ENCODE measurements around the gene ARL16. TPM values are rescaled to one million over a fixed set of nuclear protein-coding genes. Genes with fewer than 3 reads are reported as not detected.

The ARL16 gene
- polyA plus RNA-seq, 2 of the 4 experiments (the other 2 are of a cell fraction) = 45.2 to 53.6 TPM

DNA sequence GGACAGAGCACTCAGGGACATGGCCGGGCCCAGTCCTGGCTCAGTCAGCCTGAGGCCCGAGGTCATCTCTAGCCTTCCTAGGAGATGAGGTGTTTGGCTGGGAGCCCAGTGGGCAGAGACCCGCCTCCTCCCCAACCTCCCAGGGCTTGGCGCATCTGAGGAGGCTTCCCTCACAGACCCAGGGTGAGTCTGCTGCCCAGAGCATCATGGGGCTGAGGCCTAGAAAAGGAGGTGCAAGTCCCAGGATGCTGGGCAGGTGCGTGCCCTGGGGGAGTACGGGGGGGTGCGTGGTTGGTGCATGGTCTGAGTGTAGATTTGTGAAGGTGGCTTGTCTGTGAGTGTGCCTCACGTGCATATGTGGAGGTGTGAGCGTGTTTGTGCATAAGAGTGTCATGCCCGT, 31.9 kb downstream of the ARL16 start:
- POLR2A ChIA-PET = no interaction called here
- no peak for FAIRE-seq
- no peak overlapping the region for H3K4me3 ChIP-seq
- 45% methylated on average over 10 of the region's 10 CpGs for WGBS (ENCODE audit: missing lambda C conversion rate)
- H3K4me1 ChIP-seq = peaks cover 14% of the 10 kb centered on the region
- TF ChIP-seq, protein P1, sequence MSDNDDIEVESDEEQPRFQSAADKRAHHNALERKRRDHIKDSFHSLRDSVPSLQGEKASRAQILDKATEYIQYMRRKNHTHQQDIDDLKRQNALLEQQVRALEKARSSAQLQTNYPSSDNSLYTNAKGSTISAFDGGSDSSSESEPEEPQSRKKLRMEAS (IDR thresholded peaks at IDR 0.05) = peak; percentile 63; the same call in 1 of the 2 replicates
- no peak for TF ChIP-seq MYC (IDR thresholded peaks at IDR 0.05; ENCODE audit: borderline replicate concordance, low read length)
- TF ChIP-seq FOSB (CRISPR knock-in tag; IDR thresholded peaks at IDR 0.05) = no peak
- no peak for TF ChIP-seq EHF (CRISPR knock-in tag; IDR thresholded peaks at IDR 0.05)
- TF ChIP-seq HEYL (CRISPR knock-in tag; IDR thresholded peaks at IDR 0.05) = no peak
- CTCF ChIA-PET = no interaction called here
- DNase-seq (ENCODE audit: low read depth in 1 of 2, low spot score in 1 of 2) = peak; percentile 85 to 92
- ATAC-seq = peak; percentile 79 to 90
- H3K4me2 ChIP-seq = peak overlapping the region; percentile 56
- peak overlapping the region; percentile 68 to 84 for H3K27ac ChIP-seq
- H3K9me3 ChIP-seq = no peaks in the 10 kb centered on the region

DNA sequence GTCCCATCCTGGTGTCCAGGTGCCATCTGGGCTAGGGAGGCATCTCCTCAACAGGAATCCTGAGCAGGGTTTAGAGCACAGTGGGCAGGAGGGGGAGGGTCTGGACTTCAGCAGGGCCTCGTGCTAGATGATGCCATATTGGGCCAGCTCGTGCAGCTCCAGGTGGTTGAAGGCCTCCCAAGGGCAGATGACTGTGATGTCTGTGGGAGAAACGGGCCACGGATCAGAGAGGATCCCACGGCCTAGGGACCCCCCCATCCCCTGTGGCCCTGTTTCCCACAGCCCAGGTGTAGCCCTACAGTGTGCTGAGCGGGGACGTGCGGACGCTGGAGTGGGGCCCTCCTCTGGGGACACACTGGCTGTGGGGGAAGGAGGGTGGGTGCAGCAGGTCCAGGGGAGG, 32.6 kb downstream of the ARL16 start:
- TF ChIP-seq MYC (IDR thresholded peaks at IDR 0.05; ENCODE audit: borderline replicate concordance, low read length) = no peak
- no peak for TF ChIP-seq KDM1A (IDR thresholded peaks at IDR 0.05; ENCODE audit: low read depth)
- TF ChIP-seq, protein P2, sequence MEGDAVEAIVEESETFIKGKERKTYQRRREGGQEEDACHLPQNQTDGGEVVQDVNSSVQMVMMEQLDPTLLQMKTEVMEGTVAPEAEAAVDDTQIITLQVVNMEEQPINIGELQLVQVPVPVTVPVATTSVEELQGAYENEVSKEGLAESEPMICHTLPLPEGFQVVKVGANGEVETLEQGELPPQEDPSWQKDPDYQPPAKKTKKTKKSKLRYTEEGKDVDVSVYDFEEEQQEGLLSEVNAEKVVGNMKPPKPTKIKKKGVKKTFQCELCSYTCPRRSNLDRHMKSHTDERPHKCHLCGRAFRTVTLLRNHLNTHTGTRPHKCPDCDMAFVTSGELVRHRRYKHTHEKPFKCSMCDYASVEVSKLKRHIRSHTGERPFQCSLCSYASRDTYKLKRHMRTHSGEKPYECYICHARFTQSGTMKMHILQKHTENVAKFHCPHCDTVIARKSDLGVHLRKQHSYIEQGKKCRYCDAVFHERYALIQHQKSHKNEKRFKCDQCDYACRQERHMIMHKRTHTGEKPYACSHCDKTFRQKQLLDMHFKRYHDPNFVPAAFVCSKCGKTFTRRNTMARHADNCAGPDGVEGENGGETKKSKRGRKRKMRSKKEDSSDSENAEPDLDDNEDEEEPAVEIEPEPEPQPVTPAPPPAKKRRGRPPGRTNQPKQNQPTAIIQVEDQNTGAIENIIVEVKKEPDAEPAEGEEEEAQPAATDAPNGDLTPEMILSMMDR (IDR thresholded peaks at IDR 0.05) = no peak
- FAIRE-seq (no peak), ATAC-seq (peak; percentile 3 to 10; a peak in 4 of 6 replicates), DNase-seq (ENCODE audit: low read depth in 1 of 2, low spot score in 1 of 2) (no peak)
- Histone ChIP-seq H3K4me1 (peaks cover 14% of the 10 kb centered on the region), H3K27ac (peak overlapping the region; percentile 68 to 84), H3K4me2 (peak overlapping the region; percentile 56), H3K9me3 (no peaks in the 10 kb centered on the region), H3K4me3 (no peak overlapping the region)
- CTCF ChIA-PET = interaction anchor here (1.2 kb wide), 1 partner anchor 18 kb away, joined by 3 read pairs; no protein-coding TSS in a partner anchor
- POLR2A ChIA-PET = interaction anchor here (0.9 kb wide), 1 partner anchor 9 kb away, joined by 3 read pairs; no protein-coding TSS in a partner anchor
- 83% methylated on average over 8 of the region's 9 CpGs for WGBS (ENCODE audit: missing lambda C conversion rate)

DNA sequence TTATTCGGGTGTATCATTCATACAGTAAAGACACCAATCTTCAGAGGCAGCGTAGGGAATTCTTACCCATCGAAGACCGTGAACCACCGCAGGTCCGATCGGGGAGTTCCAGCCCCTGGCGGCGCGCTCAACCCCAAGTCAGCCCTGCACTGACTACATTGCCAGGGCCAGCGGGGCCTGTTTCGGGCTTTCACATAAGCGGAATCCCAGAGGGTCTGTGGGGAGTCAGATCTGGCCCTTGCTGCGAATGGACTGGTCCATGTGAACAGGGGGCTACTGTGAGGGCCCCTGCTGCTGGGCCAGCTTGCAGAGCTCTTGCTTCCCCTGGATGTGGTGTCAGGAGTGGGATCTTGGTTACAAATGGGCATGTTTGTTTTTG, 34.9 kb downstream of the ARL16 start:
- Histone ChIP-seq H3K4me1 (peaks cover 14% of the 10 kb centered on the region), H3K9me3 (no peaks in the 10 kb centered on the region), H3K4me3 (no peak overlapping the region), H3K27ac (no peak overlapping the region), H3K4me2 (no peak overlapping the region)
- WGBS (ENCODE audit: missing lambda C conversion rate) = 85% methylated on average over 14 of the region's 14 CpGs
- POLR2A ChIA-PET = no interaction called here
- no peak for TF ChIP-seq MAFK (IDR thresholded peaks at IDR 0.05; ENCODE audit: partially characterized antibody)
- no peak for TF ChIP-seq TFCP2L1 (CRISPR knock-in tag; IDR thresholded peaks at IDR 0.05)
- TF ChIP-seq BHLHE40 (IDR thresholded peaks at IDR 0.05; ENCODE audit: low read depth, low read length) = no peak
- TF ChIP-seq, protein P2 (IDR thresholded peaks at IDR 0.05) = no peak
- TF ChIP-seq JUNB (IDR thresholded peaks at IDR 0.05) = no peak
- DNase-seq (ENCODE audit: low read depth in 1 of 2, low spot score in 1 of 2) (no peak), ATAC-seq (no peak), FAIRE-seq (no peak)
- CTCF ChIA-PET = interaction anchor here (0.9 to 2.7 kb wide), 5 partner anchors 9 to 357 kb away, joined by 3 to 11 read pairs (median 3); no protein-coding TSS in a partner anchor

DNA sequence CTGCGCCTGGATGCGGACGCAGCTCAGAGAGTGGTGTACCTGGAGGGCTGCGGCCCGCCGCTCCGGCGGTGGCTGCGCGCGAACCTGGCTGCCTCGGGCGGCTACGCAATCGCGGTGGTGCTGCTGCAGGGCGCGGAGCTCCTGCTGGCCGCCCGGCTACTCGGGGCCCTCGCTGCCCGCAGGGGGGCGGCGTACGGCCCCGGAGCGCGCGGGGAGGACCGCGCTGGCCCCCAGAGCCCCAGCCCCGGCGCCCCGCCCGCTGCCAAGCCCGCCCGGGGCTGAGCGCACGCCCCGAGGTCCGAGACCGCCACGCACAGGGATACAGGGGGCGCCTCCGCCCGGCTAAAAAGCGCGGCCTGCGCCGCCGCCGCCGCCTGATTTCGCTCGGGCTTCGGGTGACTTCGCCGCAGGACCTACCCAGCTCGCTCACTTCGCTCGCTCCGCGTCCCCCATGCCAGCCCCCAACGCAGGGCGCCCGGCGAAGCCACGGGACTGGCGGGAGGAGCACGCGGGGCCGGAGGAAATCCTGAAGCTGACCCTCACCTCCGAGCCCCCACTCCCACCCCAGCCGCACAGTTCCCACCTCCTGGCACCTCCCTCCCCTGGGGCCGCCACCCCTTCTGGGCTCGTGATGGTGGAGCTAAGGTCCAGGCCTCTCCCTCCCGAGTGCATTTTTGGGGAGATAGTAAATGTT, 35.4 kb downstream of the ARL16 start:
- ATAC-seq = no peak
- no peak for DNase-seq (ENCODE audit: low read depth in 1 of 2, low spot score in 1 of 2)
- Histone ChIP-seq H3K9me3 (no peaks in the 10 kb centered on the region), H3K4me2 (no peak overlapping the region), H3K4me3 (no peak overlapping the region), H3K4me1 (peaks cover 14% of the 10 kb centered on the region), H3K27ac (no peak overlapping the region)
- FAIRE-seq = no peak
- 87% methylated on average over 64 of the region's 78 CpGs for WGBS (ENCODE audit: missing lambda C conversion rate)
- POLR2A ChIA-PET = no interaction called here
- CTCF ChIA-PET = interaction anchor here (0.7 to 2.7 kb wide), 5 partner anchors 10 to 357 kb away, joined by 3 to 11 read pairs (median 3); partner anchors contain the start of genes NPLOC4 and TSPAN10
- TF ChIP-seq NPAS2 (CRISPR knock-in tag; IDR thresholded peaks at IDR 0.05; ENCODE audit: borderline replicate concordance) (no peak), HEYL (CRISPR knock-in tag; IDR thresholded peaks at IDR 0.05) (no peak), SREBF2 (IDR thresholded peaks at IDR 0.05) (no peak), HDAC2 (IDR thresholded peaks at IDR 0.05) (no peak), POLR2AphosphoS2 (conservative IDR thresholded peaks at IDR 0.05; ENCODE audit: low read length) (no peak), HOXA7 (CRISPR knock-in tag; IDR thresholded peaks at IDR 0.05) (no peak), GATA3 (IDR thresholded peaks at IDR 0.05; ENCODE audit: borderline replicate concordance) (no peak), JUNB (IDR thresholded peaks at IDR 0.05) (no peak), MAFK (IDR thresholded peaks at IDR 0.05; ENCODE audit: partially characterized antibody) (no peak), FOXS1 (CRISPR knock-in tag; IDR thresholded peaks at IDR 0.05) (no peak), ZFP36 (IDR thresholded peaks at IDR 0.05; ENCODE audit: borderline replicate concordance, partially characterized antibody) (no peak), CEBPB (IDR thresholded peaks at IDR 0.05) (no peak), RARB (CRISPR knock-in tag; IDR thresholded peaks at IDR 0.05) (no peak), RAD21 (conservative IDR thresholded peaks at IDR 0.05 in 1 of 2, IDR thresholded peaks at IDR 0.05 in 1 of 2) (no peak), MYC (IDR thresholded peaks at IDR 0.05; ENCODE audit: borderline replicate concordance, low read length) (no peak)
- TF ChIP-seq, protein P3, sequence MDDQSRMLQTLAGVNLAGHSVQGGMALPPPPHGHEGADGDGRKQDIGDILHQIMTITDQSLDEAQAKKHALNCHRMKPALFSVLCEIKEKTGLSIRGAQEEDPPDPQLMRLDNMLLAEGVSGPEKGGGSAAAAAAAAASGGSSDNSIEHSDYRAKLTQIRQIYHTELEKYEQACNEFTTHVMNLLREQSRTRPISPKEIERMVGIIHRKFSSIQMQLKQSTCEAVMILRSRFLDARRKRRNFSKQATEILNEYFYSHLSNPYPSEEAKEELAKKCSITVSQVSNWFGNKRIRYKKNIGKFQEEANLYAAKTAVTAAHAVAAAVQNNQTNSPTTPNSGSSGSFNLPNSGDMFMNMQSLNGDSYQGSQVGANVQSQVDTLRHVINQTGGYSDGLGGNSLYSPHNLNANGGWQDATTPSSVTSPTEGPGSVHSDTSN (IDR thresholded peaks at IDR 0.05) = no peak
- TF ChIP-seq, protein P4, sequence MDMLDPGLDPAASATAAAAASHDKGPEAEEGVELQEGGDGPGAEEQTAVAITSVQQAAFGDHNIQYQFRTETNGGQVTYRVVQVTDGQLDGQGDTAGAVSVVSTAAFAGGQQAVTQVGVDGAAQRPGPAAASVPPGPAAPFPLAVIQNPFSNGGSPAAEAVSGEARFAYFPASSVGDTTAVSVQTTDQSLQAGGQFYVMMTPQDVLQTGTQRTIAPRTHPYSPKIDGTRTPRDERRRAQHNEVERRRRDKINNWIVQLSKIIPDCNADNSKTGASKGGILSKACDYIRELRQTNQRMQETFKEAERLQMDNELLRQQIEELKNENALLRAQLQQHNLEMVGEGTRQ (IDR thresholded peaks at IDR 0.05) = no peak
